ENCODE data around the gene CHCHD3.

CHCHD3 gene

GRCh38 chr7:132997505-132997904, 84.4 kb downstream of the CHCHD3 start:
- TF ChIP-seq FOXP2 (optimal IDR thresholded peaks at IDR 0.05; ENCODE audit: borderline replicate concordance, extremely low read depth, extremely low read length, insufficient read depth) (no peak), SIN3A (IDR thresholded peaks at IDR 0.05; ENCODE audit: borderline replicate concordance, insufficient read depth, low read length) (no peak), TAF1 (IDR thresholded peaks at IDR 0.05; ENCODE audit: borderline replicate concordance, insufficient read depth, low read length) (no peak), POLR2AphosphoS5 (IDR thresholded peaks at IDR 0.05; ENCODE audit: low read depth, low read length) (no peak)
- TF ChIP-seq, protein P1, sequence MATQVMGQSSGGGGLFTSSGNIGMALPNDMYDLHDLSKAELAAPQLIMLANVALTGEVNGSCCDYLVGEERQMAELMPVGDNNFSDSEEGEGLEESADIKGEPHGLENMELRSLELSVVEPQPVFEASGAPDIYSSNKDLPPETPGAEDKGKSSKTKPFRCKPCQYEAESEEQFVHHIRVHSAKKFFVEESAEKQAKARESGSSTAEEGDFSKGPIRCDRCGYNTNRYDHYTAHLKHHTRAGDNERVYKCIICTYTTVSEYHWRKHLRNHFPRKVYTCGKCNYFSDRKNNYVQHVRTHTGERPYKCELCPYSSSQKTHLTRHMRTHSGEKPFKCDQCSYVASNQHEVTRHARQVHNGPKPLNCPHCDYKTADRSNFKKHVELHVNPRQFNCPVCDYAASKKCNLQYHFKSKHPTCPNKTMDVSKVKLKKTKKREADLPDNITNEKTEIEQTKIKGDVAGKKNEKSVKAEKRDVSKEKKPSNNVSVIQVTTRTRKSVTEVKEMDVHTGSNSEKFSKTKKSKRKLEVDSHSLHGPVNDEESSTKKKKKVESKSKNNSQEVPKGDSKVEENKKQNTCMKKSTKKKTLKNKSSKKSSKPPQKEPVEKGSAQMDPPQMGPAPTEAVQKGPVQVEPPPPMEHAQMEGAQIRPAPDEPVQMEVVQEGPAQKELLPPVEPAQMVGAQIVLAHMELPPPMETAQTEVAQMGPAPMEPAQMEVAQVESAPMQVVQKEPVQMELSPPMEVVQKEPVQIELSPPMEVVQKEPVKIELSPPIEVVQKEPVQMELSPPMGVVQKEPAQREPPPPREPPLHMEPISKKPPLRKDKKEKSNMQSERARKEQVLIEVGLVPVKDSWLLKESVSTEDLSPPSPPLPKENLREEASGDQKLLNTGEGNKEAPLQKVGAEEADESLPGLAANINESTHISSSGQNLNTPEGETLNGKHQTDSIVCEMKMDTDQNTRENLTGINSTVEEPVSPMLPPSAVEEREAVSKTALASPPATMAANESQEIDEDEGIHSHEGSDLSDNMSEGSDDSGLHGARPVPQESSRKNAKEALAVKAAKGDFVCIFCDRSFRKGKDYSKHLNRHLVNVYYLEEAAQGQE (IDR thresholded peaks at IDR 0.05; ENCODE audit: insufficient read depth in 1 of 2, low read depth in 2 of 2, low read length in 2 of 2), result no peak

DNA sequence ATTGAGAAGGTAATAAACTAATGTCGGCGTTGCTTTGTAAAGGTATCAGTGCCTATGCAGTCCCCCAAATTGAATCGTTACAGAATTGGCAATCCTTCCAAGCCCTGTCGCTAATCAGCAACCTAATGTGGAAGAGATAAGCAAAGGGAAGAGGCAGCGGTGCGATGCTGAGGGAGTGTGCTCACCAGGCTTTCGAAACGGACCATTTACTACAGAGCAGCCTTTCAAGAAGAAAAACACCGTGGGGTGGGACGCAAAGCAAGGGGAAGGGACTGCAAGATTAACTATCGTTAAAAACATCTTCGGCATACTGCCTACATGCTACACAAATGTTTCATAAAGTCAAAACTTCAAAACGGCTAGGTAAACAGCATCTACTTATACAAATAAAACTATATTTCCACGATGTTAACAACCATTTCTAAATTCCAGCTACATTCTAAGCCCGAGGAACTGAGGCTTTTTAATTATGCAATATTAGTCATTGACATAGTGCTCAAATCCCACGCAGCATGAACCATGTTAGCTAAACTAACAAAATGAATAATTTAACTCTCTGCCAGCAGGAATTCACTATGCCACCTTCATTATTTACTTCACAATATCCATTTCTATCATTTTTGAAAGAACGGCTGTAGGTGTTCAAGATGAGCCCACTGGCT, 85.2 kb downstream of the CHCHD3 start:
- TF ChIP-seq FOXP2 (optimal IDR thresholded peaks at IDR 0.05; ENCODE audit: borderline replicate concordance, extremely low read depth, extremely low read length, insufficient read depth) (no peak), SIN3A (IDR thresholded peaks at IDR 0.05; ENCODE audit: borderline replicate concordance, insufficient read depth, low read length) (no peak), TAF1 (IDR thresholded peaks at IDR 0.05; ENCODE audit: borderline replicate concordance, insufficient read depth, low read length) (no peak), POLR2AphosphoS5 (IDR thresholded peaks at IDR 0.05; ENCODE audit: low read depth, low read length) (no peak)
- TF ChIP-seq, protein P1 (IDR thresholded peaks at IDR 0.05; ENCODE audit: insufficient read depth in 1 of 2, low read depth in 2 of 2, low read length in 2 of 2), result no peak

DNA sequence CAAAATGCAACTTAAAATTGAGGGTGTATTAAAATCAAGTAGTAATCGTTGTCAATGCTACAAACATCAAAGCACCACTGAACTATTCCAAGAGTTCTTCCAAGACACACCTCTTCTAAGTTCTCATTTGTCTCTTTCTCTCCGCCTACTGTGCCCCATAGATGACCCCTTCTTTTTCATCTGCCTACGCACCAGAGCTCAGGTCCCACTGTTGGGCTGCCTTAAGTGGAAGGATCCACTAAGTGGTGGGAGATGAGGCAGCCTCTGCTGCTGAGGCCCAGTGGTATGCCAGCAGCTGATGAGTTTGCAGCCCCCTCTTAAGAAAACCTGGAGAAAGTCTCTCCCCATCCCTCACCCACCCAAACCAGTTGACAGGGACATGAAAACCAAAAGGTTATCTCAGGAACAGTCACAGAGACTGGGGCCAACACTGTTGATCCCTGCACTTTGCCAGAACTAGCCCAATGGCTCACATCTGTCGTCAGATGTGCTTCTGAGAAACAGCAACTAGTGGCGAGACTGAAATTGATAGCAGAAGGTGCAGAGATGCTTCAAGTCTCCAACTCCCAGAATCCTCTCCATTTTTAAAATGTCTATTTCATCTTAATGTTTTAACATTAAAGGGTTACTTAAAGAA, 88.4 kb downstream of the CHCHD3 start:
- TF ChIP-seq SIN3A (IDR thresholded peaks at IDR 0.05; ENCODE audit: borderline replicate concordance, insufficient read depth, low read length) (no peak), POLR2AphosphoS5 (IDR thresholded peaks at IDR 0.05; ENCODE audit: low read depth, low read length) (no peak), TAF1 (IDR thresholded peaks at IDR 0.05; ENCODE audit: borderline replicate concordance, insufficient read depth, low read length) (no peak), FOXP2 (optimal IDR thresholded peaks at IDR 0.05; ENCODE audit: borderline replicate concordance, extremely low read depth, extremely low read length, insufficient read depth) (no peak)
- TF ChIP-seq, protein P1 (IDR thresholded peaks at IDR 0.05; ENCODE audit: insufficient read depth in 1 of 2, low read depth in 2 of 2, low read length in 2 of 2), result no peak

- TF ChIP-seq POLR2AphosphoS5 (IDR thresholded peaks at IDR 0.05; ENCODE audit: low read depth, low read length), result no peak
- TF ChIP-seq, protein P1 (IDR thresholded peaks at IDR 0.05; ENCODE audit: insufficient read depth in 1 of 2, low read depth in 2 of 2, low read length in 2 of 2), result no peak
- TF ChIP-seq FOXP2 (optimal IDR thresholded peaks at IDR 0.05; ENCODE audit: borderline replicate concordance, extremely low read depth, extremely low read length, insufficient read depth), result no peak
- no peak for TF ChIP-seq TAF1 (IDR thresholded peaks at IDR 0.05; ENCODE audit: borderline replicate concordance, insufficient read depth, low read length)
- no peak for TF ChIP-seq SIN3A (IDR thresholded peaks at IDR 0.05; ENCODE audit: borderline replicate concordance, insufficient read depth, low read length)
Measured at GRCh38 chr7:132991615-132992587, 90.0 kb downstream of the CHCHD3 start.
